Lung (tissue), 12 donors: Measurements from ENCODE around the gene ULK4. TPM values are rescaled to one million over a fixed set of nuclear protein-coding genes. Genes with fewer than 3 reads are reported as not detected.

Source experiments
- ATAC-seq: fragments of 200-7000 bp; cut with Tn5 transposase; one replicate; pipeline ENCODE4 v1.9.1; 2020; ENCODE audit warnings: moderate number of reproducible peaks; ENCODE audit not compliant: insufficient read depth, low FRiP score
- DNase-seq, 3 donors: peaks; one replicate each; pipeline ENCODE4 v3.0.0-alpha.2; 2013 to 2017
- H3K27ac ChIP-seq, 2 donors: one replicate each; pipeline ENCODE4 v1.5.1; 2013; ENCODE audit warnings: mild to moderate bottlenecking in 2 of 2, moderate library complexity in 2 of 2, control low read depth in 1 of 2, inconsistent platforms in 1 of 2, low read depth in 1 of 2, low read length in 1 of 2
- H3K27me3 ChIP-seq, 3 donors: one replicate each; pipeline ENCODE4 v1.5.1; 2013; ENCODE audit warnings: low read length in 2 of 3; ENCODE audit not compliant: control insufficient read depth in 3 of 3, insufficient read depth in 3 of 3
- H3K36me3 ChIP-seq, 4 donors: one replicate each; pipeline ENCODE4 v1.5.1; 2013; ENCODE audit warnings: low read length in 4 of 4, mild to moderate bottlenecking in 1 of 4, moderate library complexity in 1 of 4; ENCODE audit not compliant: control insufficient read depth in 4 of 4, insufficient read depth in 4 of 4
- H3K4me1 ChIP-seq, 5 donors: one replicate each; pipeline ENCODE4 v1.5.1; 2013; ENCODE audit warnings: low read length in 5 of 5, mild to moderate bottlenecking in 2 of 5, moderate library complexity in 1 of 5; ENCODE audit not compliant: control insufficient read depth in 5 of 5, insufficient read depth in 5 of 5
- H3K4me3 ChIP-seq: one replicate; pipeline ENCODE4 v1.5.1; 2013; ENCODE audit warnings: mild to moderate bottlenecking, control low read depth, moderate library complexity
- H3K9ac ChIP-seq, 2 donors: one replicate each; pipeline ENCODE4 v1.5.1; 2013; ENCODE audit warnings: low read length in 2 of 2, control low read depth in 1 of 2; ENCODE audit not compliant: insufficient read depth in 1 of 2
- H3K9me3 ChIP-seq, 4 donors: one replicate each; pipeline ENCODE4 v1.5.1; 2013; ENCODE audit warnings: low read length in 3 of 4, mild to moderate bottlenecking in 1 of 4, moderate library complexity in 1 of 4; ENCODE audit not compliant: control insufficient read depth in 4 of 4, insufficient read depth in 3 of 4
- WGBS, 2 donors: extraction: QIAGEN DNeasy Blood & Tissue Kit; methylation state at CpG; one replicate each; pipeline ENCODE4 v1.1.7; 2013; 5-methylcytosine and 5-hydroxymethylcytosine counted together
- polyA plus RNA-seq, 2 donors: library from polyadenylated mRNA; stranded (reverse); fragments of 200-250 nt; gene quantifications; one replicate each; pipeline ENCODE4 v1.2.1, GENCODE V29; 2013
- total RNA-seq, 2 donors: library from RNA; depleted of rRNA in 1 of 2; stranded (reverse); fragments of >200 nt in 1 of 2; gene quantifications; one replicate each; pipeline ENCODE4 v1.2.1, GENCODE V29; 2014 to 2021
- TF ChIP-seq, protein P1 (sequence below): IDR thresholded peaks from 2 replicates; pipeline ENCODE4 v1.5.1; 2012; ENCODE audit warnings: mild to moderate bottlenecking; ENCODE audit errors: control extremely low read depth, extremely low read depth
- donor health status: control.
- donor health status: control.
- donor health status: Bipolar disorder and iron deficiency.
- donor health status: healthy.
- donor health status: DM: yes; HTN: yes; CAD: no.

ULK4 gene
- total and polyA plus RNA-seq, 4 donors = 2.8 to 56.0 (median 12.6) TPM

DNA sequence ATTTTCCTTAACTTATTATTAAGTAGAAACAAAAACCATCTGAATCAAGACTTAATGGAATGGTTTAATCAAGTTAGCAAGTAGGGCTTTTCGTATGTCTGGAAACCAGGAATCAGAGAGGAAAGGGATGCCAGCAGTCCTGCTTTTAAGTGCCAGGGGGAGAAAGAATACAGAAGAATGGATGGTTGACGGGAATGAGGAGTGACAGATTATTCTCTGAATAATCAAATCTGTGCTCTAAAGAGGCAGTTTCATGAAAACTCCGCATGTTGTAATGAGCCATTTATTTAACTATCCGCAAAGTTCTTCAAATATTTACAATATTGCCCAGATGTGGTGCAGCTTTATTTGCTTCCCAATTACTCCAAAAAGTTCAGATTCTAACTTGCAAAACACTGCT is 659.6 kb downstream of the ULK4 start:
- 89 to 90% methylated on average over 4 of the region's 4 CpGs for WGBS, 2 donors
- TF ChIP-seq, protein P1, sequence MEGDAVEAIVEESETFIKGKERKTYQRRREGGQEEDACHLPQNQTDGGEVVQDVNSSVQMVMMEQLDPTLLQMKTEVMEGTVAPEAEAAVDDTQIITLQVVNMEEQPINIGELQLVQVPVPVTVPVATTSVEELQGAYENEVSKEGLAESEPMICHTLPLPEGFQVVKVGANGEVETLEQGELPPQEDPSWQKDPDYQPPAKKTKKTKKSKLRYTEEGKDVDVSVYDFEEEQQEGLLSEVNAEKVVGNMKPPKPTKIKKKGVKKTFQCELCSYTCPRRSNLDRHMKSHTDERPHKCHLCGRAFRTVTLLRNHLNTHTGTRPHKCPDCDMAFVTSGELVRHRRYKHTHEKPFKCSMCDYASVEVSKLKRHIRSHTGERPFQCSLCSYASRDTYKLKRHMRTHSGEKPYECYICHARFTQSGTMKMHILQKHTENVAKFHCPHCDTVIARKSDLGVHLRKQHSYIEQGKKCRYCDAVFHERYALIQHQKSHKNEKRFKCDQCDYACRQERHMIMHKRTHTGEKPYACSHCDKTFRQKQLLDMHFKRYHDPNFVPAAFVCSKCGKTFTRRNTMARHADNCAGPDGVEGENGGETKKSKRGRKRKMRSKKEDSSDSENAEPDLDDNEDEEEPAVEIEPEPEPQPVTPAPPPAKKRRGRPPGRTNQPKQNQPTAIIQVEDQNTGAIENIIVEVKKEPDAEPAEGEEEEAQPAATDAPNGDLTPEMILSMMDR = no peak
- H3K9me3 ChIP-seq = no peaks in the 10 kb centered on the region
- no peak overlapping the region for H3K4me3 ChIP-seq
- no peaks in the 10 kb centered on the region for H3K36me3 ChIP-seq
- no peak overlapping the region for H3K9ac ChIP-seq
- ATAC-seq = no peak
- DNase-seq = no peak
- H3K4me1 ChIP-seq = peaks cover 0 to 9% (median 3%) of the 10 kb centered on the region in 5 donors
- no peaks in the 10 kb centered on the region for H3K27me3 ChIP-seq
- H3K27ac ChIP-seq = no peak overlapping the region

DNA sequence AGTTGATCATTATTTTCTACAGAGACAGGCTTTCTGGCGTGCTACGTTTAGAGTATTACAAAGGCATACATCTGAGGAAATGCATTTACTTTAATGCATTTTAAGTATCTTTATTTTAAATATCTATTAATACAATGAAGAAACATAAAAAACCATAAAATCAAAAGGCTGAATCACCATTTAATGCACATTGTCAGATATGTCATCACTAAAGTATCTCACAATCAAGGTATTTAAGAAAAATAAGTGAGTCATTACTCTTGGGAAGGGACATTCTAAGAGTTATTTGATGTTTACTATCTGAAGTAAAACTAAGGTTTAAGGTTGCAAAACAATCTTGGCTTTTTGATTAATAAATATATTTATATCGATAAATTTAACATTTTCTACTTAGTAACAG is 660.4 kb downstream of the ULK4 start:
- DNase-seq (no peak), ATAC-seq (no peak)
- TF ChIP-seq, protein P1 = no peak
- no peak overlapping the region for H3K4me3 ChIP-seq
- peaks cover 0 to 9% (median 3%) of the 10 kb centered on the region in 5 donors for H3K4me1 ChIP-seq
- H3K9ac ChIP-seq = no peak overlapping the region
- no peaks in the 10 kb centered on the region for H3K27me3 ChIP-seq
- no peaks in the 10 kb centered on the region for H3K9me3 ChIP-seq
- H3K27ac ChIP-seq = no peak overlapping the region
- WGBS, 2 donors = 96 to 98% methylated on average over 3 of the region's 3 CpGs
- no peaks in the 10 kb centered on the region for H3K36me3 ChIP-seq

DNA sequence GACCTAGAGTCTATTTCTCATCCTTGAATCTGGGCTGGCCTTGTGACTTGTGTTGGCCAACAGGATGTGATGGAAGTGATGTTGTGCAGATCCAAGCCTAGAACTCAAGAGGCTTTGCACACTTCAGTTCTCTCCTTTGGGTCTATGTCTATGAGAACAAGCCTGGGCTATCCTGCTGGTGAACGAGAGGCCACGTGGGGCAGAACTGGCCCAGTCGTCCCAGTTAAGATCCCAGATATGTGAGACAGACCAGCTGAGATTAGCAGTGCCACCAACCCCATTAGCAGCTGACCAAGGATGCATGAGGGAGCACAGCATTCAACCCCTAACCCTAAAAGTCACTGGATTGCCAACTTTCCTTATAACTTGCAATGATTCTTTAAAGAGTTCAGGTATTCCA is 662.9 kb downstream of the ULK4 start:
- Histone ChIP-seq H3K27me3 (no peaks in the 10 kb centered on the region), H3K9me3 (no peaks in the 10 kb centered on the region), H3K9ac (no peak overlapping the region), H3K4me1 (no peaks in the 10 kb centered on the region), H3K27ac (no peak overlapping the region), H3K36me3 (no peaks in the 10 kb centered on the region), H3K4me3 (no peak overlapping the region)
- no peak for DNase-seq
- TF ChIP-seq, protein P1 = no peak
- no peak for ATAC-seq
- 87 to 93% methylated on average over 3 of the region's 3 CpGs for WGBS, 2 donors

DNA sequence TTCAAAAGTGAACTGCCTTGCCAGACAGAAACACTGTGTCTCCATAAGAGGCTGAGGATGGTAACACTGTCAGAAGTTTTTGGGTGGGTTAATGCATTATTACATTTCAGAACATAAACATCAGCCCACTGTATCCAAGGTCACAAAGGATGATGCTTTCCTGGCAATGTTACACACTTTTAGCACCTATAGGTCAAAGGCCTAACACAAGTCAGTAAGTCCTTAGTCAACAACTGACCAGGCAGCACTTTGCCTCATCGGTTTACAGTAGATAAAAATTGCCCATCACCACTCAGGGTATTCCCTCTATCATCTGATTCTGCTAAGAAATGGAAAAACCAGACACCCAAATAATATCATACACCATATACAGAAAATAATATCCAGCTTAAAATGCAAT is 664.2 kb downstream of the ULK4 start:
- no peaks in the 10 kb centered on the region for H3K36me3 ChIP-seq
- TF ChIP-seq, protein P1 = no peak
- DNase-seq (no peak), ATAC-seq (no peak)
- WGBS, 2 donors = 73 to 77% methylated on average over 1 of the region's 1 CpG
- H3K27ac ChIP-seq = no peak overlapping the region
- H3K4me3 ChIP-seq = no peak overlapping the region
- H3K27me3 ChIP-seq = no peaks in the 10 kb centered on the region
- H3K9ac ChIP-seq = no peak overlapping the region
- peaks cover 0 to 3% (median 0%) of the 10 kb centered on the region in 5 donors for H3K4me1 ChIP-seq
- H3K9me3 ChIP-seq = no peaks in the 10 kb centered on the region
